Endothelial cell of umbilical vein (primary cell): ENCODE measurements around the gene TNNI3K. TPM values are rescaled to one million over a fixed set of nuclear protein-coding genes. Genes with fewer than 3 reads are reported as not detected.

ENCODE experiments used
- BruUV-seq: library from RNA; stranded (reverse); fragments of 400-500 nt; replicated peaks from 2 replicates; lab custom pipeline; 2021; lab: Mats Ljungman, UMichigan
- CTCF ChIA-PET: fragments of 300-600, 350-600 bp; sonication (Branson Sonifier 250); formaldehyde crosslinking; loops from one replicate; lab custom pipeline; 2021; ENCODE audit warnings: antibody characterized with exemption, inconsistent platforms; lab: Charles Lee
- POLR2A ChIA-PET: fragments of 300-600, 350-600 bp; sonication (Branson Sonifier 250); formaldehyde crosslinking; loops from one replicate; lab custom pipeline; 2021; ENCODE audit warnings: antibody characterized with exemption, inconsistent platforms; lab: Charles Lee
- DNase-seq: peaks from one replicate; pipeline ENCODE4 v3.0.0-alpha.2; 2011; ENCODE audit warnings: low read depth, low spot score
- FAIRE-seq: peaks from 2 replicates; lab custom pipeline; 2011; peaks lifted over from hg19 to GRCh38; lab: Jason Lieb, UNC
- H2AFZ ChIP-seq: 2 replicates; pipeline ENCODE4 v1.6.0; 2012; ENCODE audit warnings: low read depth, low read length, control low read depth, inconsistent platforms
- H3K27ac ChIP-seq: 2 replicates; pipeline ENCODE4 v1.5.1; 2011; ENCODE audit warnings: low read depth, mild to moderate bottlenecking, control low read depth, low read length, moderate library complexity; ENCODE audit not compliant: insufficient read depth
- H3K27me3 ChIP-seq, 2 experiments: 2 replicates each; pipeline versions ENCODE4 v1.6.0 to v1.6.1; 2011; ENCODE audit warnings: low read length in 2 of 2, mixed read lengths in 1 of 2; ENCODE audit not compliant: control insufficient read depth in 2 of 2, insufficient read depth in 2 of 2
- H3K36me3 ChIP-seq, 2 experiments: 2 replicates in 1 of 2; 3 replicates in 1 of 2; pipeline ENCODE4 v1.5.1; 2011; ENCODE audit warnings: low read length in 2 of 2, mild to moderate bottlenecking in 1 of 2, moderate library complexity in 1 of 2; ENCODE audit not compliant: control insufficient read depth in 2 of 2, insufficient read depth in 2 of 2; ENCODE audit errors: extremely low read depth in 1 of 2
- H3K4me1 ChIP-seq: 3 replicates; pipeline ENCODE4 v1.5.1; 2011; ENCODE audit warnings: mild to moderate bottlenecking, low read length; ENCODE audit not compliant: control insufficient read depth, insufficient read depth; ENCODE audit errors: extremely low read depth
- H3K4me2 ChIP-seq: 2 replicates; pipeline ENCODE4 v1.6.1; 2011; ENCODE audit warnings: low read length, control low read depth, mixed read lengths; ENCODE audit not compliant: insufficient read depth
- H3K4me3 ChIP-seq, 3 experiments: fragments of 200-600 bp in 1 of 3; sonication (generic), shearing (Covaris generic) in 1 of 3; replicated peaks in 1 of 3; 2 replicates each; pipeline ENCODE4 v1.5.1; 2011 to 2016; ENCODE audit warnings: control low read depth in 3 of 3, low read length in 3 of 3, mild to moderate bottlenecking in 2 of 3, inconsistent platforms in 1 of 3, low read depth in 1 of 3, moderate library complexity in 1 of 3; ENCODE audit not compliant: insufficient read depth in 1 of 3
- H3K79me2 ChIP-seq: 2 replicates; pipeline ENCODE4 v1.6.0; 2012; ENCODE audit warnings: low read length, inconsistent platforms; ENCODE audit not compliant: control insufficient read depth, insufficient read depth
- H3K9ac ChIP-seq: replicated peaks from 2 replicates; pipeline ENCODE3; 2011; ENCODE audit warnings: low read length, control low read depth; ENCODE audit not compliant: insufficient read depth; ENCODE audit errors: extremely low read depth
- H3K9me1 ChIP-seq: replicated peaks from 3 replicates; pipeline ENCODE4 v1.6.0; 2011; ENCODE audit warnings: mild to moderate bottlenecking, low read length; ENCODE audit not compliant: control insufficient read depth, insufficient read depth; ENCODE audit errors: extremely low read depth
- H3K9me3 ChIP-seq: replicated peaks from 2 replicates; pipeline ENCODE4 v1.5.1; 2012; ENCODE audit warnings: low read length, inconsistent platforms; ENCODE audit not compliant: control insufficient read depth, insufficient read depth
- H4K20me1 ChIP-seq: replicated peaks from 2 replicates; pipeline ENCODE3; 2011; ENCODE audit warnings: mild to moderate bottlenecking, low read length; ENCODE audit not compliant: control insufficient read depth, insufficient read depth; ENCODE audit errors: extremely low read depth
- CTCF ChIP-seq, 2 donors: IDR thresholded peaks; 1 replicate in 1 of 2; 2 replicates in 1 of 2; pipeline ENCODE4 v1.5.1; 2011; ENCODE audit warnings: low read length in 2 of 2, mild to moderate bottlenecking in 2 of 2, moderate library complexity in 2 of 2, control low read depth in 1 of 2, inconsistent platforms in 1 of 2, low read depth in 1 of 2; ENCODE audit not compliant: insufficient read depth in 1 of 2; ENCODE audit errors: extremely low read depth in 1 of 2
- EZH2 ChIP-seq: IDR thresholded peaks from 2 replicates; pipeline ENCODE4 v1.6.1; 2012; ENCODE audit warnings: borderline replicate concordance, low read depth, mild to moderate bottlenecking, moderate library complexity, low read length, inconsistent platforms; ENCODE audit not compliant: severe bottlenecking
- FOS ChIP-seq: IDR thresholded peaks from 2 replicates; pipeline ENCODE4 v1.6.1; 2011; ENCODE audit warnings: mild to moderate bottlenecking, low read length, moderate library complexity, borderline replicate concordance; ENCODE audit not compliant: insufficient read depth
- GATA2 ChIP-seq: IDR thresholded peaks from 2 replicates; pipeline ENCODE4 v1.7.0; 2011; ENCODE audit warnings: low read depth, mild to moderate bottlenecking, moderate library complexity, mixed read lengths, low read length; ENCODE audit not compliant: insufficient read length, insufficient read depth
- JUN ChIP-seq: IDR thresholded peaks from 2 replicates; pipeline ENCODE4 v1.6.1; 2011; ENCODE audit warnings: borderline replicate concordance, low read depth; ENCODE audit not compliant: insufficient read length, insufficient read depth
- MAX ChIP-seq: IDR thresholded peaks from 2 replicates; pipeline ENCODE4 v1.6.1; 2011; ENCODE audit not compliant: insufficient read depth, insufficient read length
- MYC ChIP-seq: IDR thresholded peaks from one replicate; pipeline ENCODE4 v1.6.1; 2011; ENCODE audit warnings: mild to moderate bottlenecking, low read depth, low read length
- POLR2A ChIP-seq: IDR thresholded peaks from 2 replicates; pipeline ENCODE4 v1.6.1; 2012; ENCODE audit warnings: low read depth, mild to moderate bottlenecking, control low read depth, low read length
- POLR2AphosphoS5 ChIP-seq: IDR thresholded peaks from 2 replicates; pipeline ENCODE4 v1.6.1; 2012; ENCODE audit warnings: low read depth, mild to moderate bottlenecking, control low read depth, low read length, moderate library complexity; ENCODE audit not compliant: insufficient read depth
- dilution Hi-C: fragments of 300-500 bp; cut with MboI; formaldehyde crosslinking; loops from one replicate; pipeline ENCODE4 v1.15.0; 2019; ENCODE audit warnings: low sequenced_read_pairs; ENCODE audit not compliant: extremely low pct_ligation_motif_present
- intact Hi-C: fragments of 100-400 bp; cut with micrococcal nuclease; formaldehyde crosslinking; loops from one replicate; pipeline ENCODE4 v1.10.0; 2022
- polyA plus RNA-seq, 4 experiments: library from polyadenylated mRNA; depleted of rRNA in 3 of 4; stranded (reverse) in 3 of 4; unstranded in 1 of 4; fragments of >200 nt; gene quantifications; 2 replicates each; pipeline versions ENCODE4 v1.2.1 to v1.2.3, GENCODE V29; 2011 to 2012; ENCODE audit warnings: missing spikeins in 1 of 4
- total RNA-seq: library from RNA; stranded (reverse); gene quantifications from 2 replicates; pipeline ENCODE4 v1.2.3, GENCODE V29; 2021

TNNI3K gene
- total and polyA plus RNA-seq, 2 donors (not counting 3 experiments of a cell fraction or from before 2014, with no cell fraction given), result 0.69 TPM; not detected in 1

- CTCF ChIA-PET, result no interaction called here
- H3K9ac ChIP-seq, result no peak overlapping the region
- H3K4me3 ChIP-seq, result no peak overlapping the region
- dilution Hi-C loops (no loop called here), intact Hi-C loops (no loop called here)
- DNase-seq (no peak), FAIRE-seq (no peak)
- no peak overlapping the region for H3K27ac ChIP-seq
- H3K9me1 ChIP-seq, result no peaks in the 10 kb centered on the region
- POLR2A ChIA-PET, result no interaction called here
- no peaks in the 10 kb centered on the region for H3K36me3 ChIP-seq
- no TSS peak for BruUV-seq
- no peak overlapping the region for H3K4me2 ChIP-seq
- H3K4me1 ChIP-seq, result no peaks in the 10 kb centered on the region
- no peak overlapping the region for H2AFZ ChIP-seq
- TF ChIP-seq MAX (no peak), CTCF (IDR thresholded peaks at IDR 0.05; ENCODE audit: extremely low read depth in 1 of 2, insufficient read depth in 1 of 2, low read depth in 1 of 2, low read length in 2 of 2) (no peak)
- H3K79me2 ChIP-seq, result no peaks in the 10 kb centered on the region
- no peaks in the 10 kb centered on the region for H4K20me1 ChIP-seq
- H3K9me3 ChIP-seq, result no peaks in the 10 kb centered on the region
- no peaks in the 10 kb centered on the region for H3K27me3 ChIP-seq
Observed at GRCh38 chr1:74578101-74578500, 342.9 kb downstream of the TNNI3K start.

GRCh38 chr1:74579425-74579824, 344.2 kb downstream of the TNNI3K start:
- no peaks in the 10 kb centered on the region for H3K27me3 ChIP-seq
- H3K36me3 ChIP-seq, result no peaks in the 10 kb centered on the region
- no peak for FAIRE-seq
- no peaks in the 10 kb centered on the region for H3K79me2 ChIP-seq
- H2AFZ ChIP-seq, result no peak overlapping the region
- H3K27ac ChIP-seq, result no peak overlapping the region
- no peak overlapping the region for H3K9ac ChIP-seq
- POLR2A ChIA-PET, result no interaction called here
- TF ChIP-seq MAX, result no peak
- TF ChIP-seq GATA2, result no peak
- no peak for TF ChIP-seq POLR2AphosphoS5
- no peak for TF ChIP-seq FOS
- TF ChIP-seq JUN, result no peak
- TF ChIP-seq MYC, result no peak
- TF ChIP-seq CTCF (IDR thresholded peaks at IDR 0.05; ENCODE audit: extremely low read depth in 1 of 2, insufficient read depth in 1 of 2, low read depth in 1 of 2, low read length in 2 of 2), result no peak
- TF ChIP-seq EZH2, result no peak
- no peak for TF ChIP-seq POLR2A
- no TSS peak for BruUV-seq
- CTCF ChIA-PET, result no interaction called here
- H3K4me2 ChIP-seq, result no peak overlapping the region
- DNase-seq, result no peak
- intact Hi-C loops, result no loop called here
- no peaks in the 10 kb centered on the region for H3K9me3 ChIP-seq
- H3K4me1 ChIP-seq, result no peaks in the 10 kb centered on the region
- no peak overlapping the region for H3K4me3 ChIP-seq
- H3K9me1 ChIP-seq, result no peaks in the 10 kb centered on the region
- no peaks in the 10 kb centered on the region for H4K20me1 ChIP-seq
- dilution Hi-C loops, result no loop called here
